Choroid plexus epithelial cell (primary cell): ENCODE data around the gene AP5S1.

Source experiments
- DNase-seq: peaks from one replicate; pipeline ENCODE4 v3.0.0-alpha.2; 2010; ENCODE audit warnings: low read depth
- H3K4me3 ChIP-seq: 2 replicates; pipeline ENCODE4 v1.5.1; 2011; ENCODE audit warnings: low read depth, mild to moderate bottlenecking, control low read depth, low read length, moderate library complexity
- TF ChIP-seq, protein P1 (sequence below): conservative IDR thresholded peaks from 2 replicates; pipeline ENCODE4 v1.5.1; 2011; ENCODE audit warnings: low read depth, mild to moderate bottlenecking, control low read depth, inconsistent platforms, low read length, moderate library complexity

The AP5S1 gene

DNA sequence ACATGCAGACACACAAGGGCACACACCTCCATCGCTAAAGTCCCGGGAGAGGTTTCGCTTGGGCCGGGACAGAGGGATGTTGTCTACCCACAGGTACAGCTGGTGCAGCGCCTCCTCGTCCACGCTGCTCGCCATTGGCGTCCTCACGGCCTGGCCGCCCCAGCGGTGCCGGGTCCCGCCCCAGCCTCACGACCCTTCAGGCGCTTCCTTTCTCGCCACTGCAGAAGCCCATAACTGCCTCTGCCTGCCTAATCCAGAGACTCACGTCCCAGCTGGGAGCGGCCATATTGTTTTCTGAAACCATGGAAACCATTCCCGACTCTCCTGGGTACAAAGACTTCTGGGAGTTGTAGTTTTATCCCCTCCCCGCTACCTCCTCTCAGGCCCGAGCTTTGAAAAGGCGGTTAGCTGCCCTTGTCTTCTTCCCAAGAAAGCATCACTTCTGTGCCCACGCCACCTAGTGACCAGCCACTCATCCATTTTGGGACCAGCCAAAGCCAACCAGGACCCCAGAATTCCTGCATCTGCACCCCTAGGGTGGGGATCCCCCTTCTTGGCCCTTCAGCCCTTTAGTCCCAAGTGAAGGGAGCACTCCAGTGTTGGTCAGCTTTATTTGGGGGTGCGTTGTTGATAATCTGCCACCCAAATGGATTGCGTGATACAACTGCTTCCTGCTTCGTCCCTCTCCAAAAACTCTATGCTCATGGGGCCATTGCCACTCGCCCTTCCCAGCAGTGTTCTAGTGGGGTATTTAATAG is 39.0 kb upstream of the AP5S1 start, which contains the start of gene SPEF1:
Gene SPEF1 (minus strand): TSS at position 296 of the 758 bp plus-strand sequence. CDS start 161 bp downstream, at position 135.
- TF ChIP-seq, protein P1, sequence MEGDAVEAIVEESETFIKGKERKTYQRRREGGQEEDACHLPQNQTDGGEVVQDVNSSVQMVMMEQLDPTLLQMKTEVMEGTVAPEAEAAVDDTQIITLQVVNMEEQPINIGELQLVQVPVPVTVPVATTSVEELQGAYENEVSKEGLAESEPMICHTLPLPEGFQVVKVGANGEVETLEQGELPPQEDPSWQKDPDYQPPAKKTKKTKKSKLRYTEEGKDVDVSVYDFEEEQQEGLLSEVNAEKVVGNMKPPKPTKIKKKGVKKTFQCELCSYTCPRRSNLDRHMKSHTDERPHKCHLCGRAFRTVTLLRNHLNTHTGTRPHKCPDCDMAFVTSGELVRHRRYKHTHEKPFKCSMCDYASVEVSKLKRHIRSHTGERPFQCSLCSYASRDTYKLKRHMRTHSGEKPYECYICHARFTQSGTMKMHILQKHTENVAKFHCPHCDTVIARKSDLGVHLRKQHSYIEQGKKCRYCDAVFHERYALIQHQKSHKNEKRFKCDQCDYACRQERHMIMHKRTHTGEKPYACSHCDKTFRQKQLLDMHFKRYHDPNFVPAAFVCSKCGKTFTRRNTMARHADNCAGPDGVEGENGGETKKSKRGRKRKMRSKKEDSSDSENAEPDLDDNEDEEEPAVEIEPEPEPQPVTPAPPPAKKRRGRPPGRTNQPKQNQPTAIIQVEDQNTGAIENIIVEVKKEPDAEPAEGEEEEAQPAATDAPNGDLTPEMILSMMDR = peak; percentile 54
- H3K4me3 ChIP-seq = peak within 1 kb of the TSS; percentile 46
- peak; percentile 91 for DNase-seq

DNA sequence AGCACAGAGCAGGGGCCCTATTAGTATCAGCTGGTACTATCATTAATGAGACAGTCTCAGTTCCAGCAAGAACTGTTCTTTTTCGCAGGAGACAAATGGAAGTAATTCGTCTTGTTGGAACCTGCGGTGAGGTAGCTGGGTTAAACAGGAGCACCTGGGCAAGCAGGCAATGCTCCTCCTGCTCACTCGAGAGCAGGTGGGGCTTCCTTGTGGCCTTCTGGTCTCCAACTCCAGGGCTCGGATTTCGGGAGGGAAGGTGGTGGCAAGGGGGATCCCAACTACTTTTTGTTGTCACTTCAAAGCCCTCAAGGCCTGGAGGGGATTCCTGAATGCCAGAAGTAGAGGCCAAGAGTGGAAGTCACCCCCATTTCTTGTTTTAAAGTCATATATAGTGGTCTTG is 37.8 kb upstream of the AP5S1 start:
- no peak overlapping the region for H3K4me3 ChIP-seq
- TF ChIP-seq, protein P1 = no peak
- no peak for DNase-seq

DNA sequence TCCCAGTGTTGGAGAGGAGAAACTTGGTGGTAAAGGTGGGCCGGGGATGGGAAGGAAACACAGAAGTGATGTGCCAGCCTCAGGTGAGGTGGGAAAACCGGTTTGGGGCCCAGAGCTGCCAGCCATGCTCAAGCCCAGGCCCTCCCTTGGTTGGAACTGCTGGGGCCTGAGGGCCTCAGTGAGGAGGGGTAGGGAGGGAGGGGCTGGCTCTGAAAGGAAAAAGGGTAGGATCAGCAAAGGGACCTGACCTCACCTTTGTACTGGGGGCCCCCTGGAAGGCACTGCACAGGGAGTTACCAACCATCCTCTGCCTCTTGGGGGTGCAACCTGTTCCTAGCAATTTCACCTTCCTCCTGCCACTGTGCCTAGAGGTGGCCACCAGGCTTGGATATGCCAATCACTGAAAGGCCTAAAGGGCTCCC is 37.3 kb upstream of the AP5S1 start:
- no peak overlapping the region for H3K4me3 ChIP-seq
- TF ChIP-seq, protein P1 = no peak

DNA sequence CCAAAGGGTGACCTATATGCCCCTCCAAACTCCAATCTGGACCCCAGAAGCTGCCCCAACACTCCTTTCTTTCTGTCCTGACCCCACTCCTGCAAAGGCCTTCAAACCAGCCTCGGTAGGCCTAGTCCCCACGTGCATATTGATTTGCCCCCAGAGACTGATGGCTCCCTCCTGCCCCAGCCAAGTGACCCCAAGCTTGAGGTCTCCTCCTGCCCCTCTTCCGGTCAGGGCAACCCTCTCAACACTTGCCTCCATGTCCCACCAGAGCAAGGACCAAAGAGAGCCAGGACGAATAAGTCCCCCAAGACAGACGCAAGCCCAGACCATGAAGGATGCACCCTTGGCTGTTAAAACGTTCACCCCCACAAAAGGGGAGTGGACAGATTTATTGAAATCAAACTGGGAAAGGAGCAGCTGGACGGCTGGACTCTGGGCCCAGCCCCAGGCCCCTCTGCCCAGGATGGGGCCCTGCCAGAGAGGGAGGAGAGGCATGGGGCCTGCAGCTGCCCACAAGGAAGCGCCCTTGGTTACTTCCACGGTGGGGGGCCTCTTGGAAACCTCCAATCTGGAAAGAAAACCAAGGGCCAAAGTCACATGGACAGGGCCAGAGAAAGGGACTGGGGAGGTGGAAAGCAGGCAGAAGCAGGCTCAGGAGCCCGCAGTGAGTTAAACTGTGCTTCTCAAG is 36.7 kb upstream of the AP5S1 start:
- TF ChIP-seq, protein P1 = no peak
- no peak for DNase-seq
- no peak overlapping the region for H3K4me3 ChIP-seq

More for the DNA sequence above, 37.3 kb upstream of the AP5S1 start:
- no peak for DNase-seq

DNA sequence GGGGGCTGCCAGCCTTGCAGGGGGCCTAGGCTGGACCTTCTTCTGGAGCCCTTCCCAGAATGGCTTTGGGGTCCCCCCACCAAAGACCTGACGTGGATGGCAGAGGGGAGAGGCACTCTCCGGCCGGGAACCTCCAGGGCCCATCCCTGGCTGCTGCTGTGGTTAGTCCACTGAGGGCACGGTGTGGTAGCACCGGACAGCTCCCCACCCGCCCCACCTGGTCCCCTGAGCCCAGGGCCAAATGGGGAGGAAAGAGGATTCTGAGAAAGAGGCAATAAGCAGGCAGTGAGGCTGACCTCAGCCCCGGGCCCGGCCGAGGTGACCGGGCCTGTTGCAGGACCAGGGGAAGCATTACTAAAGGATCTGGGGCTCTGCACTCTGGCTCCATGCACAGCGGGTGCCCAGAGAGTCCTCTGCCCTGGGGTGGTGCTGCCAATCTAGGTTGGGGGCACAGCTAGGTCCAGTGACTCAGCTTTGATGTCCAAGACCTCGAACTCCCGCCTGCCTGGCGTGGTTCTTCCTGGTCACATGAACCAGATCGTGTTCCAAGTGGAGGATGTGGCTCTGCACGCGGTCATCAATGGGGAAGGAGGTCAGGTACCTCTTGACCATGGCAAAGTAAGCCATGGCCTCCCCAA is 36.0 kb upstream of the AP5S1 start:
- no peak for DNase-seq
- TF ChIP-seq, protein P1 = no peak
- H3K4me3 ChIP-seq = peak overlapping the region; percentile 8

DNA sequence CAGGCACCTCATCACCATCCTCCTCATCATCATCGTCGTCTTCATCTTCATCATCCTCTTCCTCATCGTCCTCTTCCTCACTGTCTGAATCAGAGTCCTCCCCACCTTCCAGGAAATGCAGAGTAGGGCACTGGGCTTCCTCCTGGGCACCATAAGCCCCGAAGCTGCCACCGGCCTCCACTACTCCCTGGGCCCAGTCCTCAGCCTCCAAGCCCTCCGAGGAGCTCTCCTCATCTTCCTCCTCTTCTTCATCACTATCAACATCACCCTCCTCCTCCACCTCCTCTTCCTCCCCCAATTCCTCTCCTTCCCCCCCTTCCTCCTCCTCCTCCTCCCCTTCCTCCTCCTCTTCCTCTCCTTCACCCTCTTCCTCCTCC is 35.5 kb upstream of the AP5S1 start:
- peak overlapping the region; percentile 8 for H3K4me3 ChIP-seq
- DNase-seq = no peak
- TF ChIP-seq, protein P1 = no peak
